ENCODE data around the gene ASAP3.

GRCh38 chr1:23423415-23424292 is 60.3 kb downstream of the ASAP3 start:
- no peak for TF ChIP-seq CTCF (IDR thresholded peaks at IDR 0.05)
- TF ChIP-seq POLR2A (IDR thresholded peaks at IDR 0.05) = no peak
